NCI-H2107 treated with DMSO at 0.1 percent for 48 hours (cell line): Measurements from ENCODE around the gene NLRP2B.
"Not testable (repeated sequence)": the region's sequence is repeated elsewhere in the genome, so short reads cannot be mapped to it uniquely, and the experiment has no call there.

Experiments used
- DNase-seq: peaks from one replicate; lab custom pipeline; 2025; ENCODE audit not compliant: unreplicated experiment; lab: John Stamatoyannopoulos, UW

NLRP2B gene

GRCh38 chrX:57680160-57680559, at the start of gene NLRP2B:
NLRP2B (minus strand) TSS chrX:57680260.
- no peak for DNase-seq

GRCh38 chrX:57725995-57726394, 45.9 kb upstream of the NLRP2B start:
- DNase-seq = not testable (repeated sequence)

- no peak for DNase-seq
Measured at GRCh38 chrX:57681341-57681740, 1.3 kb upstream of the NLRP2B start.

- DNase-seq = no peak
Measured at GRCh38 chrX:57678686-57679428, 1.2 kb downstream of the NLRP2B start.

GRCh38 chrX:57677132-57677858, 2.8 kb downstream of the NLRP2B start:
- DNase-seq = no peak

GRCh38 chrX:57675320-57675719, 4.7 kb downstream of the NLRP2B start:
- no peak for DNase-seq

GRCh38 chrX:57674861-57675260, 5.2 kb downstream of the NLRP2B start:
- no peak for DNase-seq

- DNase-seq = no peak
Measured at GRCh38 chrX:57669961-57670360, 10.1 kb downstream of the NLRP2B start.

- no peak for DNase-seq
Measured at GRCh38 chrX:57667010-57667409, 13.1 kb downstream of the NLRP2B start.

- DNase-seq = no peak
Measured at GRCh38 chrX:57655065-57655464, 25.0 kb downstream of the NLRP2B start.

GRCh38 chrX:57652705-57653104, 27.4 kb downstream of the NLRP2B start:
- DNase-seq = no peak

- no peak for DNase-seq
Measured at GRCh38 chrX:57651169-57651919, 28.7 kb downstream of the NLRP2B start.

GRCh38 chrX:57647020-57647419, 33.0 kb downstream of the NLRP2B start:
- DNase-seq = no peak

GRCh38 chrX:57643698-57644097, 36.4 kb downstream of the NLRP2B start:
- DNase-seq = no peak

GRCh38 chrX:57641338-57641737, 38.7 kb downstream of the NLRP2B start:
- DNase-seq = no peak

GRCh38 chrX:57640674-57641016, 39.4 kb downstream of the NLRP2B start:
- no peak for DNase-seq

- DNase-seq = not testable (repeated sequence)
Measured at GRCh38 chrX:57629438-57629837, 50.6 kb downstream of the NLRP2B start.
